ENCODE measurements around the gene LMCD1. TPM values are rescaled to one million over a fixed set of nuclear protein-coding genes. Genes with fewer than 3 reads are reported as not detected.
A peak's percentile ranks its signal among the peaks of the same experiment; 100 is the strongest.

LMCD1 gene
- polyA plus RNA-seq, 2 of the 4 experiments (the other 2 are of a cell fraction): 64.3 to 85.4 TPM

- ATAC-seq (no peak), FAIRE-seq (no peak), DNase-seq (ENCODE audit: low read depth in 1 of 2, low spot score in 1 of 2) (no peak)
- 94% methylated on average over 4 of the region's 4 CpGs for WGBS (ENCODE audit: missing lambda C conversion rate)
- CTCF ChIA-PET: interaction anchor here (1.4 kb wide), 1 partner anchor 14 kb away, joined by 3 read pairs; no protein-coding TSS in a partner anchor
- no peak overlapping the region for H3K4me2 ChIP-seq
- H3K4me3 ChIP-seq: no peak overlapping the region
- no peaks in the 10 kb centered on the region for H3K9me3 ChIP-seq
- H3K27ac ChIP-seq: no peak overlapping the region
- POLR2A ChIA-PET: no interaction called here
- H3K4me1 ChIP-seq: no peaks in the 10 kb centered on the region
- TF ChIP-seq PBX3 (IDR thresholded peaks at IDR 0.05) (no peak), BHLHE40 (IDR thresholded peaks at IDR 0.05; ENCODE audit: low read depth, low read length) (no peak), EP300 (IDR thresholded peaks at IDR 0.05) (no peak), SMC3 (IDR thresholded peaks at IDR 0.05) (no peak), CHD2 (IDR thresholded peaks at IDR 0.05; ENCODE audit: low read length, partially characterized antibody) (no peak), HOXA7 (CRISPR knock-in tag; IDR thresholded peaks at IDR 0.05) (no peak), TFCP2L1 (CRISPR knock-in tag; IDR thresholded peaks at IDR 0.05) (no peak), JUN (IDR thresholded peaks at IDR 0.05) (no peak), RCOR1 (IDR thresholded peaks at IDR 0.05; ENCODE audit: low read depth, low read length) (no peak), ZNF302 (CRISPR knock-in tag; IDR thresholded peaks at IDR 0.05) (no peak), POLR2A (IDR thresholded peaks at IDR 0.05; ENCODE audit: low read length) (no peak), GATA3 (IDR thresholded peaks at IDR 0.05; ENCODE audit: borderline replicate concordance) (no peak), CBX2 (IDR thresholded peaks at IDR 0.05; ENCODE audit: borderline replicate concordance, low read depth) (no peak), FOXS1 (CRISPR knock-in tag; IDR thresholded peaks at IDR 0.05) (no peak)
- TF ChIP-seq, protein P1, sequence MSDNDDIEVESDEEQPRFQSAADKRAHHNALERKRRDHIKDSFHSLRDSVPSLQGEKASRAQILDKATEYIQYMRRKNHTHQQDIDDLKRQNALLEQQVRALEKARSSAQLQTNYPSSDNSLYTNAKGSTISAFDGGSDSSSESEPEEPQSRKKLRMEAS (IDR thresholded peaks at IDR 0.05): no peak
- TF ChIP-seq, protein P2, sequence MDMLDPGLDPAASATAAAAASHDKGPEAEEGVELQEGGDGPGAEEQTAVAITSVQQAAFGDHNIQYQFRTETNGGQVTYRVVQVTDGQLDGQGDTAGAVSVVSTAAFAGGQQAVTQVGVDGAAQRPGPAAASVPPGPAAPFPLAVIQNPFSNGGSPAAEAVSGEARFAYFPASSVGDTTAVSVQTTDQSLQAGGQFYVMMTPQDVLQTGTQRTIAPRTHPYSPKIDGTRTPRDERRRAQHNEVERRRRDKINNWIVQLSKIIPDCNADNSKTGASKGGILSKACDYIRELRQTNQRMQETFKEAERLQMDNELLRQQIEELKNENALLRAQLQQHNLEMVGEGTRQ (IDR thresholded peaks at IDR 0.05): no peak
These were observed 59.7 kb downstream of the LMCD1 start for GRCh38 chr3:8561370-8561769.

DNA sequence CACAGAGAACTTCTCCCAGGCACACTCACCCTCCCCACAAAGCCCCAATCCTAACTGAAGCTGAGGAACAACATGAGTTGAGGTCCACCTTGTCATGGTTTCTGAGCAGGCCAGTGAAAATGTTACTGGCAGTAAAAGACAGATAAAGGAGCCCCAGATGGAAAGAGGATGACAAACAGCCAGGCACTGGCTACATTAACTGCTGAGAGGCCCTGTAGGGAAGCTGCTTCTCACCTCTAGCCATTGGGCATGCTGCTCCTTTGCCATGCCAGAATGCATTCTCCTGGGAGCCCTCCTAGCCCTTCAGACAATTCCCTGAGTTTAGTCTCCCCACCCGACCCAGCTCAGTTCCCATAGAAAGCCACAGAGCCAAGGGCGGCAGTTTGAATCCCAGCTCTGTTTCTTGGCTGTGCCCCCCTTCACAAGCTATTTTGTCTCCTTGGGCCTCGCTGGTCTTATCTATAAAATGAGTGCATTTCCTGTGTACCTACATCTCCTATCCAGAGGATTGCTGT lies 60.5 kb downstream of the LMCD1 start:
- no peak for FAIRE-seq

DNA sequence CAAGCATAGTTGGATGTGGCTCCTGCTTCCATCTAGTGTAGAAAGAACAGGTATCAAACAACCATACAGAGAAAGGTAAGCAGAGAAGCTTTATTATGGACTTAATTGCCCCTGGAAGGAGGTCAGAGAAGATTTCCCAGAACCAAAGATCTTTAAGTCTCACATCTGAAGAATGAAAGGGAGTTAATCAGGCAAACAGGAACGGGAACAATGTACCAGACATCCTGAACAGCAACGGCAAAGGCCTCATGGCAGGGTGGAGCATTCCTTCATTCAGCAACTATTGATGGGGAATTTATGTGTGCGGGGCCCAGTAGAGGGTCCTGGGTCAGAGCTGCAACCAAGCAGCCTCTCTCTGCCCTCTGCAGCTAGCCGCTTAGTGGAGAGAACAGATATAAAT lies 61.5 kb downstream of the LMCD1 start:
- no peak for DNase-seq (ENCODE audit: low read depth in 1 of 2, low spot score in 1 of 2)
- Histone ChIP-seq H3K4me1 (no peaks in the 10 kb centered on the region), H3K4me3 (no peak overlapping the region), H3K4me2 (no peak overlapping the region), H3K27ac (no peak overlapping the region), H3K9me3 (no peaks in the 10 kb centered on the region)
- ATAC-seq: no peak
- no peak for FAIRE-seq
- ChIA-PET POLR2A (no interaction called here), CTCF (interaction anchor here (1.0 to 3.2 kb wide), 3 partner anchors 59 to 121 kb away, joined by 3 to 11 read pairs (median 6); no protein-coding TSS in a partner anchor)
- 85% methylated on average over 4 of the region's 4 CpGs for WGBS (ENCODE audit: missing lambda C conversion rate)
- TF ChIP-seq NR3C1 (IDR thresholded peaks at IDR 0.05) (no peak), KDM1A (IDR thresholded peaks at IDR 0.05; ENCODE audit: low read depth) (no peak), ATOH8 (CRISPR knock-in tag; IDR thresholded peaks at IDR 0.05; ENCODE audit: low read depth) (no peak), BHLHE40 (IDR thresholded peaks at IDR 0.05; ENCODE audit: low read depth, low read length) (no peak), PHF8 (IDR thresholded peaks at IDR 0.05; ENCODE audit: borderline replicate concordance, low read depth) (no peak), MAFK (IDR thresholded peaks at IDR 0.05; ENCODE audit: partially characterized antibody) (no peak), CBX2 (IDR thresholded peaks at IDR 0.05; ENCODE audit: borderline replicate concordance, low read depth) (no peak), TP53 (CRISPR knock-in tag; IDR thresholded peaks at IDR 0.05) (no peak), SMC3 (IDR thresholded peaks at IDR 0.05) (no peak), KDM5A (IDR thresholded peaks at IDR 0.05) (no peak), HOXA7 (CRISPR knock-in tag; IDR thresholded peaks at IDR 0.05) (no peak), HEYL (CRISPR knock-in tag; IDR thresholded peaks at IDR 0.05) (no peak), RAD21 (conservative IDR thresholded peaks at IDR 0.05 in 1 of 2, IDR thresholded peaks at IDR 0.05 in 1 of 2) (no peak), RNF2 (IDR thresholded peaks at IDR 0.05; ENCODE audit: borderline replicate concordance, low read depth) (no peak), REST (IDR thresholded peaks at IDR 0.05) (no peak)

More for the DNA sequence above, 60.5 kb downstream of the LMCD1 start:
- POLR2A ChIA-PET: no interaction called here
- peak in 1 of 2 experiments; percentile 22; a peak in 3 of 6 replicates for ATAC-seq
- H3K9me3 ChIP-seq: no peaks in the 10 kb centered on the region
- no peaks in the 10 kb centered on the region for H3K4me1 ChIP-seq
- H3K4me3 ChIP-seq: no peak overlapping the region
- CTCF ChIA-PET: interaction anchor here (1.1 to 3.2 kb wide), 4 partner anchors 13 to 144 kb away, joined by 3 to 11 read pairs (median 5); no protein-coding TSS in a partner anchor
- DNase-seq (ENCODE audit: low read depth in 1 of 2, low spot score in 1 of 2): no peak
- no peak overlapping the region for H3K4me2 ChIP-seq
- TF ChIP-seq POLR2AphosphoS2 (conservative IDR thresholded peaks at IDR 0.05; ENCODE audit: low read length) (0 out of 2 replicates have a peak, but pooled peaks have one; percentile 17), FOSL2 (IDR thresholded peaks at IDR 0.05) (no peak), FOSL2 (CRISPR knock-in tag; IDR thresholded peaks at IDR 0.05) (no peak)
- WGBS (ENCODE audit: missing lambda C conversion rate): 81% methylated on average over 3 of the region's 3 CpGs
- H3K27ac ChIP-seq: no peak overlapping the region
